Cardiac fibroblast (primary cell): ENCODE measurements around the gene SLC22A17.
"Not testable (repeated sequence)": the region's sequence is repeated elsewhere in the genome, so short reads cannot be mapped to it uniquely, and the experiment has no call there.

Experiments used
- DNase-seq, 2 donors: peaks; one replicate each; pipeline versions ENCODE4 v3.0.0 to v3.0.0-alpha.2; 2010; ENCODE audit warnings: low read depth in 2 of 2
- H3K4me3 ChIP-seq, 2 donors: replicated peaks in 1 of 2; 1 replicate in 1 of 2; 2 replicates in 1 of 2; pipeline ENCODE4 v1.5.1; 2011; ENCODE audit warnings: low read depth in 2 of 2, low read length in 2 of 2, mild to moderate bottlenecking in 2 of 2, moderate library complexity in 1 of 2
- CTCF ChIP-seq: IDR thresholded peaks from one replicate; pipeline ENCODE4 v1.5.1; 2011; ENCODE audit warnings: low read depth, mild to moderate bottlenecking, low read length, inconsistent platforms

The SLC22A17 gene

GRCh38 chr14:23339506-23340268 lies 13.0 kb downstream of the SLC22A17 start:
- no peak for DNase-seq
- no peak overlapping the region for H3K4me3 ChIP-seq
- no peak for TF ChIP-seq CTCF

- no peak overlapping the region for H3K4me3 ChIP-seq
- DNase-seq, result no peak
- no peak for TF ChIP-seq CTCF
These were observed 17.1 kb downstream of the SLC22A17 start for GRCh38 chr14:23335623-23336022.

GRCh38 chr14:23327947-23328744 lies 24.5 kb downstream of the SLC22A17 start:
- peak; percentile 86 to 87 for DNase-seq
- H3K4me3 ChIP-seq, result no peak overlapping the region
- TF ChIP-seq CTCF, result peak; percentile 77

GRCh38 chr14:23326491-23327332 lies 26.0 kb downstream of the SLC22A17 start:
- H3K4me3 ChIP-seq, result no peak overlapping the region
- DNase-seq, result peak in 1 of 2 donors; percentile 3
- no peak for TF ChIP-seq CTCF

- H3K4me3 ChIP-seq, result not testable (repeated sequence)
These were observed 26.9 kb downstream of the SLC22A17 start for GRCh38 chr14:23325746-23326145.

GRCh38 chr14:23324993-23325392 lies 27.7 kb downstream of the SLC22A17 start:
- DNase-seq, result no peak
- no peak for TF ChIP-seq CTCF
- no peak overlapping the region for H3K4me3 ChIP-seq

More at GRCh38 chr14:23325746-23326145, 26.9 kb downstream of the SLC22A17 start:
- not testable (repeated sequence) for DNase-seq

- TF ChIP-seq CTCF, result no peak
- no peak overlapping the region for H3K4me3 ChIP-seq
- DNase-seq, result no peak
These were observed 28.2 kb downstream of the SLC22A17 start for GRCh38 chr14:23324455-23324846.
